OCI-LY3 (cell line): ENCODE data around the gene PUM1.

Source experiments
- CTCF ChIP-seq: fragments of 200-600, 300-600 bp; sonication (generic); IDR thresholded peaks from 2 replicates; pipeline ENCODE4 v1.5.1; 2014; ENCODE audit warnings: antibody characterized with exemption, low read length, low read depth
- EZH2phosphoT487 ChIP-seq: fragments of 200-600 bp; shearing (Covaris generic); IDR thresholded peaks from 2 replicates; pipeline ENCODE4 v1.6.1; 2018; ENCODE audit warnings: antibody characterized with exemption, mixed run types, low read depth

DNA sequence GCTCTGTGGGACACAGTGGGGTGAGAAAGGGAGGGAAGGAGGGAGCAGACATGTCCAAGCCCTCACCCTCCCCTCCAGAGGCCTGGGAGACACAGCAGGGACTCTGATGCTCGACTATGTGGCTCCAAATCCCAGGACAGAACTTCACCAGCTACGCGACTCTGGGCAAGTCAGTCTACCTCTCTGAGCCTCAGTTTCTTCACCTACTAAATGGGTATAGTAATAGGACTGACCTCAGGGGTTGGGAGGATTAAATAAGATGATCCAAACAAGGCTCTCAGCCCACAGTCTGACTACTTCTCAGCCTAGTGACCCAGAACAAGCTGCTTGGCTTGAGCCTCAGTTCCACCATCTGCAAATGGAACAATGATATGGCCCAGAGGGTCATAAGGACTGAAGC lies 176.5 kb downstream of the PUM1 start:
- TF ChIP-seq CTCF: no peak
- no peak for TF ChIP-seq EZH2phosphoT487
